Measurements from ENCODE around the gene CXCL6.

Gene CXCL6

GRCh38 chr4:73817341-73817740 is 19.1 kb upstream of the CXCL6 start:
- Histone ChIP-seq H3K27ac (peak overlapping the region; percentile 93), H3K4me3 (ENCODE audit: low read depth in 1 of 2, low read length in 1 of 2) (no peak overlapping the region)
- TF ChIP-seq, protein P1, sequence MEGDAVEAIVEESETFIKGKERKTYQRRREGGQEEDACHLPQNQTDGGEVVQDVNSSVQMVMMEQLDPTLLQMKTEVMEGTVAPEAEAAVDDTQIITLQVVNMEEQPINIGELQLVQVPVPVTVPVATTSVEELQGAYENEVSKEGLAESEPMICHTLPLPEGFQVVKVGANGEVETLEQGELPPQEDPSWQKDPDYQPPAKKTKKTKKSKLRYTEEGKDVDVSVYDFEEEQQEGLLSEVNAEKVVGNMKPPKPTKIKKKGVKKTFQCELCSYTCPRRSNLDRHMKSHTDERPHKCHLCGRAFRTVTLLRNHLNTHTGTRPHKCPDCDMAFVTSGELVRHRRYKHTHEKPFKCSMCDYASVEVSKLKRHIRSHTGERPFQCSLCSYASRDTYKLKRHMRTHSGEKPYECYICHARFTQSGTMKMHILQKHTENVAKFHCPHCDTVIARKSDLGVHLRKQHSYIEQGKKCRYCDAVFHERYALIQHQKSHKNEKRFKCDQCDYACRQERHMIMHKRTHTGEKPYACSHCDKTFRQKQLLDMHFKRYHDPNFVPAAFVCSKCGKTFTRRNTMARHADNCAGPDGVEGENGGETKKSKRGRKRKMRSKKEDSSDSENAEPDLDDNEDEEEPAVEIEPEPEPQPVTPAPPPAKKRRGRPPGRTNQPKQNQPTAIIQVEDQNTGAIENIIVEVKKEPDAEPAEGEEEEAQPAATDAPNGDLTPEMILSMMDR (IDR thresholded peaks at IDR 0.05), result no peak

DNA sequence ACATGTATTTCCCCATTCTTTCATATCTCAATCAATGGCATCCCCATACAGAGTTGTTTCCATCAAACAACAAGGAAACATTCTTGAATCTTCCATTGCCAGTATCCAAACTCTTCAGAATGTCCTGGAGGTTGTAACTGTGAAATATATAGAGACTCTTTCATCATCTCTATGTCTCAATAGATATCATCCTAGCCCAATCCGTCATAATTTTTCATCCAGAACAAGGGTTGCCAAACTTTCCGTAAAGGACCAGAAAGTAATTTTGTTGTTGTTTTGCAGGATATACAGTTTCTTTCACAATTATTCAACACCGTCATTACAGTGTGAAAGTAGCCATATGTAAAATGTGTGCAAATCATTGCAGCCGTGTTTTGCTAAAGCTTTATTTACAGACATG is 15.2 kb upstream of the CXCL6 start:
- Histone ChIP-seq H3K27ac (peak overlapping the region; percentile 82), H3K4me3 (ENCODE audit: low read depth in 1 of 2, low read length in 1 of 2) (no peak overlapping the region), H3K27me3 (no peaks in the 10 kb centered on the region), H3K36me3 (no peaks in the 10 kb centered on the region), H3K9me3 (no peaks in the 10 kb centered on the region), H3K4me1 (ENCODE audit: control insufficient read depth in 1 of 2, insufficient read depth in 1 of 2, low read depth in 1 of 2, low read length in 1 of 2) (peaks cover 71 to 76% of the 10 kb centered on the region in 2 experiments)
- TF ChIP-seq, protein P1 (IDR thresholded peaks at IDR 0.05), result no peak

More at GRCh38 chr4:73817341-73817740, 19.1 kb upstream of the CXCL6 start:
- Histone ChIP-seq H3K27me3 (no peaks in the 10 kb centered on the region), H3K4me1 (ENCODE audit: control insufficient read depth in 1 of 2, insufficient read depth in 1 of 2, low read depth in 1 of 2, low read length in 1 of 2) (peaks cover 62 to 64% of the 10 kb centered on the region in 2 experiments), H3K36me3 (no peaks in the 10 kb centered on the region), H3K9me3 (no peaks in the 10 kb centered on the region)

GRCh38 chr4:73822389-73822788 is 14.1 kb upstream of the CXCL6 start:
- peak overlapping the region; percentile 82 for H3K27ac ChIP-seq
- no peaks in the 10 kb centered on the region for H3K27me3 ChIP-seq
- TF ChIP-seq, protein P1 (IDR thresholded peaks at IDR 0.05), result no peak
- H3K4me1 ChIP-seq (ENCODE audit: control insufficient read depth in 1 of 2, insufficient read depth in 1 of 2, low read depth in 1 of 2, low read length in 1 of 2), result peaks cover 76 to 80% of the 10 kb centered on the region in 2 experiments
- H3K36me3 ChIP-seq, result no peaks in the 10 kb centered on the region
- no peaks in the 10 kb centered on the region for H3K9me3 ChIP-seq
- no peak overlapping the region for H3K4me3 ChIP-seq (ENCODE audit: low read depth in 1 of 2, low read length in 1 of 2)

- peaks cover 78 to 86% of the 10 kb centered on the region in 2 experiments for H3K4me1 ChIP-seq (ENCODE audit: control insufficient read depth in 1 of 2, insufficient read depth in 1 of 2, low read depth in 1 of 2, low read length in 1 of 2)
- H3K27me3 ChIP-seq, result no peaks in the 10 kb centered on the region
- H3K9me3 ChIP-seq, result no peaks in the 10 kb centered on the region
- H3K4me3 ChIP-seq (ENCODE audit: low read depth in 1 of 2, low read length in 1 of 2), result no peak overlapping the region
- TF ChIP-seq, protein P1 (IDR thresholded peaks at IDR 0.05), result no peak
- no peaks in the 10 kb centered on the region for H3K36me3 ChIP-seq
- peak overlapping the region; percentile 82 for H3K27ac ChIP-seq
Measured at GRCh38 chr4:73822812-73823504, 13.5 kb upstream of the CXCL6 start.

DNA sequence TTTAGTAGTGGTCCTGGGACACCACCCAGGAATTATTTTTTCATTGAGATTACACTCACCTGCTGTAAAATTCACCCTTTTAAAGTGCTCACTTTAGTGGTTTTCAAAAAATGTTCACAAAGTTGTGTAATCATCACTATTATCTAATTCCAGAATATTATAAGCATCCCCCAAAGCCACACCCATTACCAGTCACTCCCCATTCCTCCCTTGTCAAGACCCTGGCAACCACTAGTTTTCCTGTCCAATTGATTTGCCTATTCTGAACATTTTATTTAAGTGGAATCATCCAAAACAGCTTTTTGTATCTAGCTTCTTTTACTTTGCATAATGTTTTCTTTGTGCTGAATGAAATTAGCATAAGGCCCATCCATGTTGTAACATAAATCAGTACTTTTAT is 12.7 kb upstream of the CXCL6 start:
- peaks cover 86 to 94% of the 10 kb centered on the region in 2 experiments for H3K4me1 ChIP-seq (ENCODE audit: control insufficient read depth in 1 of 2, insufficient read depth in 1 of 2, low read depth in 1 of 2, low read length in 1 of 2)
- no peaks in the 10 kb centered on the region for H3K36me3 ChIP-seq
- no peak overlapping the region for H3K4me3 ChIP-seq (ENCODE audit: low read depth in 1 of 2, low read length in 1 of 2)
- no peaks in the 10 kb centered on the region for H3K27me3 ChIP-seq
- peak overlapping the region; percentile 82 for H3K27ac ChIP-seq
- TF ChIP-seq, protein P1 (IDR thresholded peaks at IDR 0.05), result no peak
- H3K9me3 ChIP-seq, result no peaks in the 10 kb centered on the region

Data from neutrophil (primary cell).